Testis (tissue), 2 donors: Measurements from ENCODE around the gene TGFA.

Source experiments
- CTCF ChIP-seq, 3 experiments: fragments of 450-650 bp in 2 of 3; fragments of 200-600 bp in 1 of 3; sonication (generic) in 1 of 3; IDR thresholded peaks; one replicate each; pipeline ENCODE4 v1.5.1; 2016 to 2019; ENCODE audit warnings: antibody characterized with exemption in 3 of 3, mild to moderate bottlenecking in 2 of 3, moderate library complexity in 1 of 3
- POLR2A ChIP-seq: fragments of 450-650 bp; IDR thresholded peaks from one replicate; pipeline ENCODE4 v1.6.1; 2017; ENCODE audit warnings: antibody characterized with exemption, mild to moderate bottlenecking, moderate library complexity

GRCh38 chr2:70471129-70471528, 82.5 kb downstream of the TGFA start:
- no peak for TF ChIP-seq CTCF (IDR thresholded peaks at IDR 0.05)
- TF ChIP-seq POLR2A = no peak
